GM12875 (cell line): ENCODE data around the gene BMP10.

ENCODE experiments used
- H3K4me3 ChIP-seq: one replicate; pipeline ENCODE4 v1.5.1; 2011; ENCODE audit warnings: low read depth, low read length, control low read depth
- CTCF ChIP-seq: IDR thresholded peaks from 2 replicates; pipeline ENCODE4 v1.5.1; 2011; ENCODE audit warnings: low read depth, mild to moderate bottlenecking, control low read depth, inconsistent platforms, low read length, moderate library complexity, borderline replicate concordance; ENCODE audit not compliant: insufficient read depth

Gene BMP10

GRCh38 chr2:68889500-68889899 lies 18.3 kb upstream of the BMP10 start:
- TF ChIP-seq CTCF: no peak
- H3K4me3 ChIP-seq: no peak overlapping the region

DNA sequence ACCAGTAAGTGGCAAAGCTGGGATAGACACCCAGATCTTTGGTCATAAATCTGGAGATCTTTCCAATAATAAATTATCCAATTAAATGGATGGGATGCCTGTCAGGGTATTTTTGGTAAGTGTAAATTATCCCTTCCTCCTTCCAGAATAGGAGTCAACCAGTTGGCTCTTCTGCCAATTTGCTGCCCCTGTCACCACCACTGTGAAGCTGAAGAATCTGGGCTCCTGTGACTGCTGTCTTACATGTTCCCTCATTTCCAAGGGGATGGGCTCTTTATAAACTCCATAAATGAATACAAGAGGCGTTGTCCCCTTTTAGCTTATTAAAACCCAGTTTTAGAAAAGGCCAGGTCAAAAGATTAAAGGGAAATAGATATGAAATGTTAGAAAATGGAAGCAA lies 17.8 kb upstream of the BMP10 start:
- H3K4me3 ChIP-seq: no peak overlapping the region
- no peak for TF ChIP-seq CTCF

GRCh38 chr2:68888038-68888704 lies 17.0 kb upstream of the BMP10 start:
- H3K4me3 ChIP-seq: no peak overlapping the region
- no peak for TF ChIP-seq CTCF

DNA sequence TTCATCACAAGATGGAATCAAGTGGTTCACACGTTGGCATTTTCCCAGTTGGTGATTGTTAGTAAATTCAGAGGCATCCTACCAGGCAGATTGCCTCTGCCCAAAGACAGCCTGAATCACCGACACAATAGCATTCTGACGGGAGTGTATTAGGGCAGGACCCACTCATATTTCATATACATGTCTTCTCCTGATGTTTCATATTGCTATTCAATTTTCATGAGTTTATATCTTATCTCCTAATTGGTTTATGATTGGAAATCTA lies 14.5 kb upstream of the BMP10 start:
- TF ChIP-seq CTCF: no peak
- H3K4me3 ChIP-seq: no peak overlapping the region

DNA sequence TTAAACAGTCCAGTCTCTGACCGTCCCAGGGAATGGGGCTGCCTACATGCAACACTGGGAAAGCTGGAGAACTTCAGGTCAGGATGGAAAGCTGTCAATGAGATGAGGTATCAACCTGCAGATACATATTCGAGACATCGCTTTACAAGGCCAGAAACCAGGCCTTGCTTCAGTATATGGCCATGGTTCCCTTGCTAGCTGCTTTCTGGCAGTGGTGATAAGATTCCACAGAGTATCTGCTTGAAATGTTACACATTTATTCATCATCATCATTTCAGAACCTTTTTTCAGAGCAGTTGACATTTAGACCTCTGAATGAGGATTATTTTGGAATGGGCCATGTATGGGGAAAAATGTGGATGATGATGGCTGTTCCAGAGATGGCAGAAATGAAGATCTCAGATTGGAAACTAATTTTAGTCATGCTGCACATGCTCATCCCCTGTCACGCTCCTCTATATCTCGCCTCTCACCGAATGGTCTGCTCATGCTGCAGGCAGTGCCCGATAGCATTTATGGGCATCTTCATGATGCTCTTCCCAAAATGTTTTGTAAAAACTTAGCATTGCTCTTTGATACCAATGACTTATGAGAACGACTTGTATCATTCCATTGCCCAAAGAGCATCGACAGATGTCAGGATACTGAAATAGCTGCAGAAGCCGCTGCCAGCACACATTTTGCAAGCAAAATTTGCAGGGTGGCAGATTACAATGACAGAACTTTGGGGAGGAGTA lies 14.0 kb upstream of the BMP10 start:
- TF ChIP-seq CTCF: no peak
- no peak overlapping the region for H3K4me3 ChIP-seq

DNA sequence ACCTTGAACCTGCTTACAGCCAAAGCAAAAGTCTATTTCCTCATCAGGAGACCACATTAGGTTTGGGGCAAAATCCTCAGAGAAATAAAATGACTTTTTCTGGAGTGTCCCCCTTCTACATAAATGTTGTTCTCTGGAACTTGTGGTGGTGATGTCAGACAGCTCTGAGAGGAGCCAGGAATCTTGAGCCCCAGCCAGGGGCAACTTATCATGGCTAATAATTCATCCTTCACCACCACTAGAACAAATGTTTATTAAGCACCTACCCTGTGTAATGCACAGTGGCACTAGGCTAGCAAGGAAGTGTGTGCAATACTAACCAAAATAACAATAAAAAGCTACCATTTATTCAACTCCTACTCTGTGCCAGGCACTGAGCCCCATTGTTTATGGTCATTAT lies 9.0 kb upstream of the BMP10 start:
- H3K4me3 ChIP-seq: no peak overlapping the region
- TF ChIP-seq CTCF: no peak

- H3K4me3 ChIP-seq: no peak overlapping the region
- TF ChIP-seq CTCF: no peak
Observed at GRCh38 chr2:68879296-68879695, 8.1 kb upstream of the BMP10 start.
